MG63 (cell line): ENCODE measurements around the gene PDE3A. TPM values are rescaled to one million over a fixed set of nuclear protein-coding genes. Genes with fewer than 3 reads are reported as not detected.
"Not testable (repeated sequence)": the region's sequence is repeated elsewhere in the genome, so short reads cannot be mapped to it uniquely, and the experiment has no call there.

ENCODE experiments used
- DNase-seq: peaks from one replicate; pipeline ENCODE4 v3.0.0-alpha.2; 2020
- H3K27me3 ChIP-seq: fragments of 250-450 bp; sonication (Bioruptor Pico); 2 replicates; pipeline ENCODE4 v1.5.1; 2020; ENCODE audit warnings: mild to moderate bottlenecking, moderate library complexity
- H3K36me3 ChIP-seq: fragments of 250-450 bp; sonication (Bioruptor Pico); 2 replicates; pipeline ENCODE4 v1.5.1; 2020; ENCODE audit warnings: mild to moderate bottlenecking, moderate library complexity
- H3K4me3 ChIP-seq: fragments of 250-450 bp; sonication (Bioruptor Pico); 2 replicates; pipeline ENCODE4 v1.5.1; 2020; ENCODE audit warnings: mild to moderate bottlenecking, moderate library complexity
- H3K9me3 ChIP-seq: fragments of 250-450 bp; sonication (Bioruptor Pico); 2 replicates; pipeline ENCODE4 v1.5.1; 2020; ENCODE audit warnings: mild to moderate bottlenecking, moderate library complexity
- total RNA-seq: library from RNA; depleted of rRNA; stranded (reverse); fragments of >200 nt; shearing (Covaris generic); gene quantifications from 2 replicates; pipeline ENCODE4 v1.2.3, GENCODE V29; 2014; ENCODE audit warnings: low replicate concordance; rRNA removed

PDE3A gene
- 0.03 and 0.25 TPM in 2 replicates for total RNA-seq

DNA sequence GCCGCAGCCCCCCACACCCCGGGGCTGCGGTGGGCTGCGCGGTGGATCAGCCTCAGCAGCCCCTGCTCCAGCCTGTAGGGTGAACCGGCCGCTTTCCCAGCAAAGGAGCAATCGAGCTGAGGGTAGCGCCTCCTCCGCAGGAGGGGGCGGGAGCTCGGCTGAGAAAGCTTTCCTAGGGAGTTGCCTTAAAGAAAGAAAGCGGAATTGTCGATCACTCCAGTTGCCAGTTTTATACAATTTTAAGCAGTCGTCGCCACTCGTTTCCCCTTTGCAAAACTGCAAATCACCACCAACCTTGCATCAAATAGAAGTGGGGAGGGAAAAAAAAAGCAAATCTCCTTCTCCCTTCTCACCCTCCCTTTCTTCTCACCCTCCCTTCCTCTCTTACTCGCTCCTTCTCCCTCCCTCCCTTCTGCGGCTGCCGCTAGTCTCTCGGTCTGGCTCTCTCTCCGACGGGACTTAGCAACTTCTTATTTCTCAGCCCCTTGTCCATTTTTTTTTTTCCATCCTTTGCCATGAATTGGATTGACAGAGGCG is at the start of gene PDE3A:
TSS of gene PDE3A (plus strand) at position 424 of the 537 bp plus-strand sequence. CDS start 748 bp downstream, outside the sequence.
- peak within 1 kb of the TSS; percentile 59 for H3K4me3 ChIP-seq
- peaks cover 3% of the 10 kb centered on the region; the same call in 1 of the 2 replicates for H3K27me3 ChIP-seq
- H3K36me3 ChIP-seq = no peaks in the 10 kb centered on the region
- H3K9me3 ChIP-seq = no peaks in the 10 kb centered on the region
- DNase-seq = peak; percentile 84

DNA sequence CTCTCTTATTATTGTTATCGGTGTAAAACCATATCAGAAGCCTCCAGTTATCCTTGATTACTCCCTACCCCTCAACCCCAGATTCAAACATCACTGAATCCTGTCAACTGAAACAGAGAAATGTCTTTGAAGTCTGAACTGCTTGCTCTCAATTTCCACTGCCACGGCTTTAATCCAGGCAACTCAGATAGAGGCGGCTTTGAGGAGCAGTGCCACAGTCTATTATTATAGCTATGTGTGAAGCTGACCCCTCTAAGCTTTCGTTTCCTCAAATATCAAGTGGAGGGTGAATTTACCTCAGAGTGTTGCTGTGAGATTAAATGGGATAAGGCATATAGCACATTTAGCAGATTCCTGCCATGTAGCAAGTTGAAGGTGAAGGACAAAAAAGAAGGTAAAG is 49.0 kb upstream of the PDE3A start:
- Histone ChIP-seq H3K4me3 (no peak overlapping the region), H3K27me3 (no peaks in the 10 kb centered on the region), H3K9me3 (no peaks in the 10 kb centered on the region), H3K36me3 (no peaks in the 10 kb centered on the region)
- DNase-seq = no peak

DNA sequence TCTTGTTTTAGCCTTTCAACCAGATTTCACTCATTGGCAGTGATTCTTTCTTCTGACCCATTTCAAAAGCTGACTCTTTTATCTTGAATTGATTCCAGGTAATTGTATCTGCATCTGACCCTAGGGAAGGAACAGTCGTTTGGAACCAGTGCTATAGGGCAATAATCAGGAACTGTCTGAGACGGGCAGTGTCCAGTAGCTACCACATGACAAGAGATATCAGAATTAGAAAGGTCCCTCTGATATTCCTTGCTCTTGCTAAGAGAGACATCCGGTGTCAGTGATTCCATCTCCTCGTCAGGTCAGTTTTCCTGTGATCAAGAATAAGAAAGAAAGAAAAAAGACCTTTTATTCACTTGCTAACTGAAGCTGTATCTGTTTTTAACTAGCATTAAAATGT is 47.8 kb upstream of the PDE3A start:
- Histone ChIP-seq H3K9me3 (no peaks in the 10 kb centered on the region), H3K4me3 (no peak overlapping the region), H3K27me3 (no peaks in the 10 kb centered on the region), H3K36me3 (no peaks in the 10 kb centered on the region)
- DNase-seq = no peak

DNA sequence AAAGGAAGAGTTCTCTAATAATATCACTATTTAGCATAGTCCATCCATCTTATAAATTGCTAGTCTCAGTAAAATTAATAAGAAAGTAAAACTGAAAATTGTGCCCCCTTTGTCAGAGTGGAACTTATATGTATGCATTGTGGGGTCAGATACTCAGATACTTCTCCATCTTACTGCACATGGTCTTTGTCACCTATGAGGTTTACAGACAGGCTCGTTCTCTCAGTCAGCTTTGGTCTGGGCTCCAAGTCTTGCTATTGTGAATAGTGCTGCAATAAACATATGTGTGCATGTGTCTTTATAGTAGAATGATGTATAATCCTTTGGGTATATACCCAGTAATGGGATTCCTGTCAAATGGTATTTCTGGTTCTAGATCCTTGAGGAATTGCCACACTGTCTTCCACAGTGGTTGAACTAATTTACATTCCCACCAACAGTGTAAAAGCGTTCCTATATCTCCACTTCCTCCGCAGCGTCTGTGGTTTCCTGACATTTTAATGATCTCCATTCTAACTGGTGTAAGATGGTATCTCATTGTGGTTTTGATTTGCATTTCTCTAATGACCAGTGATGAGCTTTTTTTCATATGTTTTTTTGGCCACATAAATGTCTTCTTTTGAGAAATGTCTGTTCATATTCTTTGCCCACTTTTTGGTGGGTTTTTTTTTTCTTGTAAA is 37.4 kb upstream of the PDE3A start:
- H3K36me3 ChIP-seq, DNase-seq, H3K4me3 ChIP-seq, H3K27me3 ChIP-seq, H3K9me3 ChIP-seq: not testable (repeated sequence)

DNA sequence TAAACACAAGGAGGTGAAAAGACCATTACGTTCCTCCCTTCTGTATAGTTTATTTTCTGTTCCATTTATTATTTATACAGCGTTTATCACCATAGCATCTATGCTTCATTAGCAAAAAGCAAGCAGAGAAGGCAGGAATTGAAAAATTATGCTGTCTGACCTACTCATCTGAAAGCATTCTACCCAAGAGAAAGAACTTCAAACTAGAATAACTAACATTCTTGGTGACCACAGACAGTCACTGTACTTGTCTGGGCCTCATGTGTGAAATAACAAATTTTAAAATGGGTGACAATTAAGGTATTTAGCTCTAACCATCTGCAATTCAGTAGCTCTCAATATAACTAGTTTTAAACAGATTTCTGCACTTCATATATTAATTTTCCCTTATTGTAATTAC is 29.3 kb upstream of the PDE3A start:
- H3K27me3 ChIP-seq = no peaks in the 10 kb centered on the region
- H3K9me3 ChIP-seq = peaks cover 3% of the 10 kb centered on the region; the same call in 1 of the 2 replicates
- H3K4me3 ChIP-seq = no peak overlapping the region
- DNase-seq = no peak
- no peaks in the 10 kb centered on the region for H3K36me3 ChIP-seq

DNA sequence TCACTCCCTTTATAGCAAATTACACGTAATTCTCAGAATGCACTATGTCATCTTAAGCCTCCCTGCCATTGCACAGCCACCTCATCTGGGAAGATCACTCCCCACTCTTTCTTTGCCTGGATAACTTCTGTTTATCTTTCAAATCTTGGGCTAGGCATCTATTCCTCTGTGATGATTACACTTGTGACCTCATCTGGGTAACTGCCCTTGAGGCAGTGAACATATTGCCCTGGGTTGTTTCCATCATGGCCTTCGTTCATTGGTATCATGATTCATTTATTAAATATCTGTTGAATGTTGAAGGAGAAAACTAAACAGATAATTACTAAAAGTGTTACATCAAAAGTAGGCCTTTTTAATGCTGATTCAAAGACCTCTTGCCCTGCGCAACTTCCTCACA is 26.2 kb upstream of the PDE3A start:
- Histone ChIP-seq H3K27me3 (no peaks in the 10 kb centered on the region), H3K36me3 (no peaks in the 10 kb centered on the region), H3K9me3 (no peaks in the 10 kb centered on the region), H3K4me3 (no peak overlapping the region)
- peak; percentile 7 for DNase-seq

DNA sequence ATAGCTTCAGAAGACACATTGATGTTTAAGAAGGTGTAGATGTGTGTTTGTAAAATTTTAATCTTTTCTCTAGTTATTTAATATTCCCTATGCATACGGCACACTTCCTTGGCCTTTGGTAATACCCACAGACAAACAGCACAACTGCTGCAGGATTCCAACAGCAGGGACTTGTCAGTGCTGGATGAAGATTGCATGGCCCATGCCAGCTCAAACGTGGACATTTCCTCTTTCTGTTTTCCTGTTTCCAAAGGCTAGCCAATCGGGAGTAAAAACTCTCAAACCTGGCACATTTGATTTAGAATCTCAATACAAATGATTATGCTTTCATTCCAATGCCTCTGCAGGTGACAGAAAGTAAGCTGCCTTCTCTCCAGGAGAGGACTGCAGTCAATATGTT is 22.5 kb upstream of the PDE3A start:
- Histone ChIP-seq H3K36me3 (no peaks in the 10 kb centered on the region), H3K9me3 (no peaks in the 10 kb centered on the region), H3K27me3 (no peaks in the 10 kb centered on the region), H3K4me3 (no peak overlapping the region)
- peak; percentile 0 for DNase-seq

DNA sequence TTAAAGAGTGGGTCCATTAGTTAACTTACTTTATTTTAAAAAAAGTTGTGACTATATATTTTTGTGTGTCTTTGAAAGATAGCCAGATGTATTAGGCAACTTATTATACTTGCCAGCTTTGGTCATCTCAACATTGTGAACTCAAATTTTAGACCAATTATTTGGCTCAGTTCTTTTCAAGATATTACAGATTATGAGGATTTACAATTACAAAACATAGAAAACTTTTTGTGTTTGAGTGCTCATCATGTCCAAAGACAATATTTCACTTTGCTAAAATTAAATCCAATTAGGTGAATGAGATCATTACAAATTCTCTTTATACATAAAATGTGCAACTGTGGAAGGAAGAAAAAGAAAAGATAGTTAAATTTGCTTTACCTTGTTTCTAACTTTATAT is 18.3 kb upstream of the PDE3A start:
- no peak for DNase-seq
- no peaks in the 10 kb centered on the region for H3K27me3 ChIP-seq
- H3K4me3 ChIP-seq = no peak overlapping the region
- H3K36me3 ChIP-seq = no peaks in the 10 kb centered on the region
- no peaks in the 10 kb centered on the region for H3K9me3 ChIP-seq

DNA sequence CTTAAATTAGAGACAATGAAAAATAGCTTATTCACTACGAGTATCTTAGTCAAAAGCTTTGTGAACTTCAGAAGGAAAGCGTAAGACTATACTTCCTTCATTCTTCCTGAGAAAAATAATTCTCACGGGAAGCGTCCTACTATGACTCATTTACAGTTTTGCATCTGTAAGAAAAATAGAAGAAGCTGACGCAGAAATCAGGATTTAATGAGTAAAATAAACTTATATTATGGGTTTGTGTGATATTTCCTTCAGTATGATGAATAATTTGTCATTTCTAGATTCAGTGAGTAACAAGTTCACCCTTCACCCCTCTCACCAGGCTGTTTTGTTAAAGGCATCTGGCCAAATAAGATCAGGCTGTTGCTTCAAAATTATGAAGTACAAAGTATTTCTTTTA is 17.8 kb upstream of the PDE3A start:
- Histone ChIP-seq H3K27me3 (no peaks in the 10 kb centered on the region), H3K36me3 (no peaks in the 10 kb centered on the region), H3K4me3 (no peak overlapping the region), H3K9me3 (no peaks in the 10 kb centered on the region)
- peak; percentile 45 for DNase-seq

DNA sequence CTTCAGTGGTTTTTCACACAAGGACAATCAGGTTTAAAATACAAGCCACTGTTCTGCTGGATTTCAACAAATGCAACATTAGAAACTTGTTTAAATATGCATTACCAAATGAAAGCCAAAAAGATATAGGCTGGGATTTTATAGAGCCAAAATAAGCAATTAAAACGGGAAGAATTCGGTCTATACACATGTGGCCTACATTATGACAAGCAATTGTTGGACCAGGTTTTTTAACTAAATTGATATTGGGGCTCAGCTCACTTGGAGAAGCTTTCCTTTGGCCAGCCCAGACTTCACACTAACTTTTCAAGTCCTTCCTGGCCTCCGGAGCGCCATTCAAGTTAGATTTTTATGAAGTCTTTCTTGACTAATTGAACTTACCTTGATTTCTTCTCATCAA is 16.9 kb upstream of the PDE3A start:
- no peaks in the 10 kb centered on the region for H3K9me3 ChIP-seq
- no peaks in the 10 kb centered on the region for H3K36me3 ChIP-seq
- no peaks in the 10 kb centered on the region for H3K27me3 ChIP-seq
- no peak overlapping the region for H3K4me3 ChIP-seq
- no peak for DNase-seq

DNA sequence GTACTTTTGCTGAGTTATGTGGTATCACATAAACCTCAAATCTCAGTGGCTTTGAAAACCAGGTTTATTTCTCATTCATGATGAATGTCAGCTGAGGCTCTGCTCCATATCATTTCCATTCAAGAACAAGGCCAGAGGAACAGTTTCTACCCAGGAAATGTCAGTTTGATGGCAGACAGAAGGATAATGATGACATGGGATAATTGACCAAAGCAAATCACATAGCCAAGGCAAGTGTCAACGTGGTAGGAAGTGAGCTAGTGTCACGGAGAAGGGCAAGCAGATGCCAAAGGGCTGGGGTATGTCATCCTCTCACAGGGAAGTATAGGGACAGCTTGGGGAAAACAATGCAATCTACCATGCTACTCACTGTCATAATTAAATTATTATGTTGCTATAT is 12.3 kb upstream of the PDE3A start:
- no peaks in the 10 kb centered on the region for H3K27me3 ChIP-seq
- H3K36me3 ChIP-seq = no peaks in the 10 kb centered on the region
- no peak for DNase-seq
- no peak overlapping the region for H3K4me3 ChIP-seq
- no peaks in the 10 kb centered on the region for H3K9me3 ChIP-seq

DNA sequence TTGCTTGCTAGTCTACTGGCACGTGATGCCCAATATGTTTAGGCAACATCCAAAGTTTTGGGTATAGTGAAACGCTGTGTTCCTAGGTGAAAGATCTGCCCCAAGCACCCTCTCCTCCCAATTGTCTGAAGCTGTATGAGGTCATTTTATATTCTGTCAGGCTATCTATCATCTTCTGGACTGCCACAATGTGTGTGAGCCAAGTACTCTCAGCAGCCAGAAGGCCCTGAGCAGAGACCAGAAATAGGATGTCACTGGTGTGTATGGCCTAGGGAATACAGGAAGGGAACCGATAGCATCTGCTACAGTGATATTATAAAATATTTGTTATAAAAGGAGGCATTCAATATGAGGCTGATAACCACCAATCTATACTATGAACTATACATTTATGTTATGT is 7.9 kb upstream of the PDE3A start:
- Histone ChIP-seq H3K27me3 (no peaks in the 10 kb centered on the region), H3K9me3 (no peaks in the 10 kb centered on the region), H3K36me3 (no peaks in the 10 kb centered on the region), H3K4me3 (no peak overlapping the region)
- no peak for DNase-seq

DNA sequence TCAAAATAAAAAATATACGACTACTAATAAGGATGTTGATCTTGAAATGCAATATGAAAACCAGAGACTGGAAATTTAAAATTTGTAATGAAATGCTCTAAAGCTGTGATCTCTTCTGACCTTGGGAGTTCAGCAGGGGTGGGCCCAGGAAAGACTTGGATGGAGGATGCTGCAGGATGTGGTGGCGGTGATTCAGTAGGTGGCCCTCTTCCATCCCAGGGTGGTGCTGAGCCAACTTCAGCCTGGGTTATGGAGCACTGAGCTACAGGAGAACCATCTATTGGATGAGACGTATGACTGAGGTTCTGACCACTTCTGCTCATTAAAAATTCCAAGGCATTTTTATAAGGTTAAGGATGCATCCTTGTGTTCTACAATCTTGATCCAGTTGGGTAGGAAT is 6.9 kb upstream of the PDE3A start:
- no peak overlapping the region for H3K4me3 ChIP-seq
- H3K36me3 ChIP-seq = no peaks in the 10 kb centered on the region
- no peaks in the 10 kb centered on the region for H3K27me3 ChIP-seq
- DNase-seq = peak; percentile 57
- no peaks in the 10 kb centered on the region for H3K9me3 ChIP-seq

DNA sequence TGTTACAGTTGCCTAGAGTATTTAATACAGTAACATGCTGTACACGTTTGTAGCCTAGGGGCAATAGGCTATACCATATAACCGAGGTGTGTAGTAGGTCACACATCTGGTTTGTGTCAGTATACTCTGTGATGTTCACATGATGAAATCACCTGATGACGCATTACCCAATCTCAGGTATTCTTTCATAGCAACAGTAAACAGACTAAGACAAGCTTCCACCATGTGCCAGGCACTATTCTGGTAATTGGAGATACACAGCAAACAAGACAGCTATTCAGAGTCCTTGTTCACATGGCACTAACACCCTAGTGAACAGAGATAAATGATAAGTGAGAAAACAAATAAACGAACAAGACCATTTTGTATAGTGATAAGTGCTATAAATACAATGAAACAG is 3.8 kb upstream of the PDE3A start:
- Histone ChIP-seq H3K9me3 (no peaks in the 10 kb centered on the region), H3K36me3 (no peaks in the 10 kb centered on the region), H3K4me3 (no peak overlapping the region), H3K27me3 (no peaks in the 10 kb centered on the region)
- DNase-seq = no peak

DNA sequence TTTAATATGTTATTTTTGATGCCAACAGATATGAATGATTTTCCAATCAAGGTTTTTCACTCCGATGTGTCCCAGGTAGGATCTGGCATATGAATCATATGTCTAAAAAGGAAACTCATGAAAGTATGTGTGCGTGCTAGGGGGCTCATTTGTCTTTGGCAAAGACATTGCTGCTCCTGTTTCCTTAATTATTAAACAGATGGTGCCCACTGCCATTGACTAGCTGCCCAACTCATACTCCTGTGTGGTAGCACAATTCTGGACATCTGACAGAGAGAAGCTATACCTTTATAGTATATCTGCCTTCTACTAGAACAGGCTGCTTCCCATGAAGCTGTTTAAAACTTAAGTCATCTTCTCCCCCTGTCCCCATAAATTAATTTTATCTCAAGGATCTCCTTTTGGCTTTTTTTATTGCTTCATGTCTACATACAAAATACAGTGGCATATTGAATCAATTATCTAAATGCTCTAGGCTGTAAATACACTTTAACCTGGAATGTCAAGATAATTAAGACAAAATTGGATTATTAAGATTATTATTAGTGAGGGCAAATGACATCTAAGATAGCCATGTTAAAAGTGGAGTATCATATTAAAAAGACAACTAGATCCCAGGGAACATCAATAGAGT is 1.4 kb upstream of the PDE3A start:
- Histone ChIP-seq H3K36me3 (no peaks in the 10 kb centered on the region), H3K27me3 (peaks cover 3% of the 10 kb centered on the region; the same call in 1 of the 2 replicates), H3K9me3 (no peaks in the 10 kb centered on the region), H3K4me3 (no peak overlapping the region)
- no peak for DNase-seq

DNA sequence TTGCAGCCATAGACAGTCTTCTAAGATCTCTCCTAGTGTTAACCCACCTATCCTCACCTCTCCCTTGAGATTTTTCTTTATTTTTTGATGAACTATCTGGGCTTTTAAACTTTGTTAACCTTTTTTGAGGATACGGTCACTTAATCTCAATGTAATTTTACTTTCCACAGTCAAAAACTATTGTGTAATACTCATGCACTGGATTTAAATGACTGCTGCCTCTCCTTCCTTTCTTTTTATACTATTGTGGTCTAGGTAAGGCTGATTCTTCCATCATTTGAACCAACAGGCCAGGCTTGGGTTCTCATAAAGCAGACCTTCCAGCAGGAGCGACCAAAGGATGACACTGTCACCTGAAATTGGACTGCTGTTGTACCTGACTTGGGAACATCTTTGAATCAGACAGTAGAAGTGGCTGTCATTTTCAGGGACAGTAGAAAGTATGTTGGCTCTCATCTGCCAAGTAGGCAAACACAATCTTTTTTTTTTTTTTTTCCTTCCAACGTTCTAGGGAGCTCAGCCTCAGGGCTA is 689 bp upstream of the PDE3A start:
- DNase-seq = no peak
- Histone ChIP-seq H3K36me3 (no peaks in the 10 kb centered on the region), H3K4me3 (peak overlapping the region; percentile 59), H3K27me3 (peaks cover 3% of the 10 kb centered on the region; the same call in 1 of the 2 replicates), H3K9me3 (no peaks in the 10 kb centered on the region)

DNA sequence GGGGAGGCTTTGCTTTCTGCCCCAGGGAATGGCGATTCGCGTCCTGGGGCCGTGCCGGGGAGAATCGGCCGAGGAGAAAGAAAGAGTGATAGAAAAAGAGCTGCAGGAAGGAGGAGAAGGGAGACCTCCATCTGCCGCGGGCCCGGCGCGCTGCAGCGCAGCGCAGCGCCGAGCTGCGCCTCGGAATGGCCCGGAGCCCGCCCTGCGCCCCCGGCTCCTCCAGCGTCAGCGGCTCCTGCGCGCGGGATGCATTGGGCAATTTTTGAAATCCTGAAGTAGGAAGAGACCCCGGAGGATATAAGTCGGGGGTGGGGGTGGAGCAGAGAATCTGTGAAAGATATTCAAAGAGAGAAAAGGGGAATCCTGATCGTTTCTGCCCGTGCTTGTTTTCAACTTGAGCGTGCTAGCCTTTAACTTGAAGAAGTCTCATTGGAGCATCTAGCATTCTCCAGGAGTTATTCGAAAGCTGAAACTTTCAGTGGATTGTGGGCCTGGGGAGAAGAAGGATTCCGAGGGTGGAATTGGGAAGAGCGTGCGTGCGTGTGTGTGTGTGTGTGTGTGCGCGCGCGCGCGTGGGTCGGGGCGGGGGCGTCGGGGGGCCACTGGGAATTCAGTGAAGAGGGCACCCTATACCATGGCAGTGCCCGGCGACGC is 441 bp downstream of the PDE3A start:
- Histone ChIP-seq H3K4me3 (peak overlapping the region; percentile 59), H3K36me3 (no peaks in the 10 kb centered on the region), H3K27me3 (peaks cover 3% of the 10 kb centered on the region; the same call in 1 of the 2 replicates), H3K9me3 (no peaks in the 10 kb centered on the region)
- DNase-seq = peak; percentile 40
